H9 (cell line): ENCODE data around the gene NRCAM. TPM values are rescaled to one million over a fixed set of nuclear protein-coding genes. Genes with fewer than 3 reads are reported as not detected.
A peak's percentile ranks its signal among the peaks of the same experiment; 100 is the strongest.

Experiments
- DNase-seq: peaks from one replicate; pipeline ENCODE4 v3.0.0-alpha.2; 2017
- H2AFZ ChIP-seq: one replicate; pipeline ENCODE4 v1.6.1; 2013; ENCODE audit warnings: mild to moderate bottlenecking, low read length, control low read depth, moderate library complexity
- H2AK5ac ChIP-seq: 2 replicates; pipeline ENCODE4 v1.6.1; 2013; ENCODE audit warnings: low read length, control low read depth, mixed read lengths; ENCODE audit not compliant: insufficient read length
- H2BK120ac ChIP-seq: one replicate; pipeline ENCODE4 v1.6.1; 2013; ENCODE audit warnings: low read depth, mild to moderate bottlenecking, low read length, control low read depth, inconsistent platforms; ENCODE audit not compliant: poor library complexity, severe bottlenecking
- H2BK12ac ChIP-seq: 2 replicates; pipeline ENCODE4 v1.6.1; 2013; ENCODE audit warnings: low read length, control low read depth, mixed read lengths, low read depth; ENCODE audit not compliant: insufficient read length
- H2BK15ac ChIP-seq: 2 replicates; pipeline ENCODE4 v1.6.1; 2013; ENCODE audit warnings: low read depth, low read length, control low read depth
- H2BK20ac ChIP-seq: one replicate; pipeline ENCODE4 v1.6.1; 2013; ENCODE audit warnings: low read depth, mild to moderate bottlenecking, low read length, control low read depth, inconsistent platforms; ENCODE audit not compliant: poor library complexity, severe bottlenecking
- H2BK5ac ChIP-seq: 2 replicates; pipeline ENCODE4 v1.6.1; 2013; ENCODE audit warnings: low read length, control low read depth, mixed read lengths; ENCODE audit not compliant: insufficient read length
- H3K14ac ChIP-seq: 2 replicates; pipeline ENCODE4 v1.6.1; 2013; ENCODE audit warnings: low read length, control low read depth; ENCODE audit not compliant: insufficient read depth
- H3K18ac ChIP-seq: 2 replicates; pipeline ENCODE4 v1.6.1; 2013; ENCODE audit warnings: low read depth, mild to moderate bottlenecking, mixed read lengths, low read length, control low read depth; ENCODE audit not compliant: insufficient read length
- H3K23ac ChIP-seq: 2 replicates; pipeline ENCODE4 v1.6.1; 2013; ENCODE audit warnings: low read length, control low read depth, mixed read lengths, low read depth; ENCODE audit not compliant: insufficient read length
- H3K23me2 ChIP-seq: 2 replicates; pipeline ENCODE4 v1.6.1; 2013; ENCODE audit warnings: low read depth, mild to moderate bottlenecking, mixed read lengths, low read length, control low read depth; ENCODE audit not compliant: insufficient read length, poor library complexity, severe bottlenecking
- H3K27ac ChIP-seq: 2 replicates; pipeline ENCODE4 v1.5.1; 2013; ENCODE audit warnings: low read length, control low read depth, mixed read lengths, low read depth; ENCODE audit not compliant: insufficient read length
- H3K27me3 ChIP-seq: 2 replicates; pipeline ENCODE4 v1.6.1; 2013; ENCODE audit warnings: low read length, control low read depth, inconsistent platforms; ENCODE audit not compliant: insufficient read depth
- H3K4ac ChIP-seq: 2 replicates; pipeline ENCODE4 v1.6.1; 2013; ENCODE audit warnings: low read depth, mild to moderate bottlenecking, control low read depth, inconsistent platforms, low read length, moderate library complexity
- H3K4me1 ChIP-seq: 2 replicates; pipeline ENCODE4 v1.6.1; 2013; ENCODE audit warnings: low read length, control low read depth, inconsistent platforms; ENCODE audit not compliant: insufficient read depth
- H3K4me2 ChIP-seq: 2 replicates; pipeline ENCODE4 v1.6.1; 2013; ENCODE audit warnings: low read length, control low read depth, mixed read lengths; ENCODE audit not compliant: insufficient read length, insufficient read depth
- H3K56ac ChIP-seq: 2 replicates; pipeline ENCODE4 v1.6.1; 2013; ENCODE audit warnings: low read depth, mild to moderate bottlenecking, mixed read lengths, low read length, control low read depth; ENCODE audit not compliant: insufficient read length
- H3K79me1 ChIP-seq: 2 replicates; pipeline ENCODE4 v1.6.1; 2013; ENCODE audit warnings: low read depth, mild to moderate bottlenecking, moderate library complexity, low read length, control low read depth, inconsistent platforms; ENCODE audit not compliant: insufficient read depth, poor library complexity, severe bottlenecking
- H3K79me2 ChIP-seq: 2 replicates; pipeline ENCODE4 v1.6.1; 2013; ENCODE audit warnings: low read length, control low read depth, inconsistent platforms; ENCODE audit not compliant: insufficient read depth
- H3K9ac ChIP-seq: 2 replicates; pipeline ENCODE4 v1.6.1; 2013; ENCODE audit warnings: low read length, control low read depth, mixed read lengths; ENCODE audit not compliant: insufficient read length; ENCODE audit errors: extremely low read depth
- H3K9me3 ChIP-seq: one replicate; pipeline ENCODE4 v1.6.1; 2013; ENCODE audit warnings: low read depth, low read length, inconsistent platforms; ENCODE audit not compliant: control insufficient read depth
- H3T11ph ChIP-seq: one replicate; pipeline ENCODE4 v1.6.1; 2013; ENCODE audit warnings: mild to moderate bottlenecking, low read length, control low read depth, inconsistent platforms
- H4K20me1 ChIP-seq: one replicate; pipeline ENCODE4 v1.6.1; 2013; ENCODE audit not compliant: control insufficient read depth, insufficient read length, insufficient read depth
- H4K5ac ChIP-seq: 2 replicates; pipeline ENCODE4 v1.6.1; 2013; ENCODE audit warnings: low read depth, mild to moderate bottlenecking, mixed read lengths, low read length, control low read depth; ENCODE audit not compliant: insufficient read length
- H4K8ac ChIP-seq: replicated peaks from 2 replicates; pipeline ENCODE4 v1.6.1; 2013; ENCODE audit warnings: low read length, control low read depth, mixed read lengths, low read depth; ENCODE audit not compliant: insufficient read length
- H4K91ac ChIP-seq: 2 replicates; pipeline ENCODE4 v1.6.1; 2013; ENCODE audit warnings: low read depth, mild to moderate bottlenecking, moderate library complexity, mixed read lengths, low read length, control low read depth; ENCODE audit not compliant: insufficient read length
- H3K27ac Mint-ChIP-seq, 3 experiments: 2 replicates in 2 of 3; 3 replicates in 1 of 3; pipeline ENCODE4 v1.8.0; 2020 to 2021; ENCODE audit warnings: mixed read lengths in 3 of 3, mild to moderate bottlenecking in 1 of 3, moderate library complexity in 1 of 3
- H3K27me3 Mint-ChIP-seq: 2 replicates; pipeline ENCODE4 v1.8.0; 2021; ENCODE audit warnings: low read depth, mild to moderate bottlenecking, moderate library complexity, mixed read lengths
- H3K36me3 Mint-ChIP-seq, 3 experiments: 2 replicates in 2 of 3; 3 replicates in 1 of 3; pipeline ENCODE4 v1.8.0; 2020 to 2021; ENCODE audit warnings: low read depth in 3 of 3, mixed read lengths in 3 of 3; ENCODE audit not compliant: insufficient read depth in 1 of 3
- H3K4me1 Mint-ChIP-seq, 2 experiments: 2 replicates each; pipeline ENCODE4 v1.8.0; 2020; ENCODE audit warnings: mixed read lengths in 2 of 2
- H3K4me3 Mint-ChIP-seq, 2 experiments: 2 replicates in 1 of 2; 3 replicates in 1 of 2; pipeline ENCODE4 v1.8.0; 2020 to 2021; ENCODE audit warnings: mild to moderate bottlenecking in 2 of 2, mixed read lengths in 2 of 2, moderate library complexity in 1 of 2
- H3K9me3 Mint-ChIP-seq, 2 experiments: 2 replicates in 1 of 2; 3 replicates in 1 of 2; pipeline ENCODE4 v1.8.0; 2020; ENCODE audit warnings: mild to moderate bottlenecking in 2 of 2, mixed read lengths in 2 of 2, moderate library complexity in 1 of 2
- CTCF ChIP-seq: fragments of 200-600 bp; sonication (generic); conservative IDR thresholded peaks from 3 replicates; pipeline ENCODE4 v1.8.0; 2021; ENCODE audit warnings: antibody characterized with exemption, mild to moderate bottlenecking
- total RNA-seq: library from RNA; stranded (reverse); gene quantifications from 2 replicates; pipeline ENCODE4 v1.2.1, GENCODE V29; 2021

Gene NRCAM
- total RNA-seq, 1 experiment from 2014 or later: 2.3 TPM

- no peak overlapping the region for H3K23ac ChIP-seq
- no peaks in the 10 kb centered on the region for H3K23me2 ChIP-seq
- H3K9ac ChIP-seq: no peak overlapping the region
- Mint-ChIP-seq H3K4me3 (no peak overlapping the region), H3K27ac (peak overlapping the region in 2 of 3 experiments; percentile 5; a peak in 1 of 7 replicates), H3K4me1 (peaks cover 2 to 3% of the 10 kb centered on the region in 2 experiments; a peak in 1 of 4 replicates), H3K36me3 (no peaks in the 10 kb centered on the region), H3K9me3 (peaks cover 3 to 4% of the 10 kb centered on the region in 2 experiments; a peak in 3 of 5 replicates), H3K27me3 (0 out of 2 replicates have a peak, but pooled peaks cover 3% of the 10 kb centered on the region)
- no peak overlapping the region for H3K56ac ChIP-seq
- H2AFZ ChIP-seq: no peak overlapping the region
- H3K79me1 ChIP-seq: no peaks in the 10 kb centered on the region
- no peak overlapping the region for H3K27ac ChIP-seq
- H3K27me3 ChIP-seq: no peaks in the 10 kb centered on the region
- DNase-seq: no peak
- no peak overlapping the region for H2BK20ac ChIP-seq
- no peaks in the 10 kb centered on the region for H3K9me3 ChIP-seq
- no peak overlapping the region for H4K91ac ChIP-seq
- H2AK5ac ChIP-seq: no peak overlapping the region
- no peak overlapping the region for H2BK12ac ChIP-seq
- H2BK15ac ChIP-seq: no peak overlapping the region
- H3K4me2 ChIP-seq: no peak overlapping the region
- H3K79me2 ChIP-seq: no peaks in the 10 kb centered on the region
- no peak overlapping the region for H4K5ac ChIP-seq
- no peak overlapping the region for H2BK5ac ChIP-seq
- no peak overlapping the region for H3K14ac ChIP-seq
- H4K20me1 ChIP-seq: no peaks in the 10 kb centered on the region
- no peaks in the 10 kb centered on the region for H3K4me1 ChIP-seq
- no peak overlapping the region for H2BK120ac ChIP-seq
- TF ChIP-seq CTCF: no peak
- H3K18ac ChIP-seq: no peak overlapping the region
- no peak overlapping the region for H3K4ac ChIP-seq
- no peak overlapping the region for H4K8ac ChIP-seq
- no peak overlapping the region for H3T11ph ChIP-seq
Observed at GRCh38 chr7:108140671-108141070, 315.6 kb downstream of the NRCAM start.
